Fibroblast of villous mesenchyme (primary cell): Measurements from ENCODE around the gene VSIR. TPM values are rescaled to one million over a fixed set of nuclear protein-coding genes. Genes with fewer than 3 reads are reported as not detected.

Experiments
- DNase-seq: peaks from one replicate; pipeline ENCODE4 v3.0.0-alpha.2; 2010; ENCODE audit warnings: low read depth
- H3K4me3 ChIP-seq: 2 replicates; pipeline ENCODE4 v1.5.1; 2011; ENCODE audit warnings: low read depth, mild to moderate bottlenecking, low read length
- total RNA-seq: library from RNA; depleted of rRNA; stranded (reverse); fragments of >200 nt; gene quantifications from 2 replicates; pipeline ENCODE4 v1.2.3, GENCODE V29; 2012
- TF ChIP-seq, protein P1 (sequence below): IDR thresholded peaks from 2 replicates; pipeline ENCODE4 v1.5.1; 2012; ENCODE audit warnings: low read depth, mild to moderate bottlenecking, low read length; ENCODE audit not compliant: insufficient read depth

Gene VSIR
- total RNA-seq, 1 donor = 57.4 TPM

DNA sequence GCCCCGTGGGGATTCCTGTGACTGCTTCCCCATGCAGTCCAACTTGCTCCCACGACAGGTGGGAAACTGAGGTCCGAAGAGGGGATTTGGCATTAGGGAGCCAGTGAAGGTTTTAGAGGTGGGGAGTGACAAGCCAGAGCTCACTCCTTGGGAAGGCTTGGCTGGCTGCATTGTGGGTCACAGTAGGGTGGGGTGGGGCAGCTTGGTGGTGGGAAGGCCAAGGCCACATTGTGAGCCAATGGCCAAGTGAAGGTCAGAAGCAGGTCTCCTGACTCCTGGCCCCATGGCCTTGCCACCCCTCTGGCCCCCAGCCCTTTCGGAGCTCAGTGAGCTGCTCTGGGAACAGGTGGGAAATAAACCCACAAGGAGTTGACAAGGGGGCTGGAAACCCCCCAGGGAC, 56.3 kb downstream of the VSIR start:
- DNase-seq = no peak
- H3K4me3 ChIP-seq = no peak overlapping the region
- TF ChIP-seq, protein P1, sequence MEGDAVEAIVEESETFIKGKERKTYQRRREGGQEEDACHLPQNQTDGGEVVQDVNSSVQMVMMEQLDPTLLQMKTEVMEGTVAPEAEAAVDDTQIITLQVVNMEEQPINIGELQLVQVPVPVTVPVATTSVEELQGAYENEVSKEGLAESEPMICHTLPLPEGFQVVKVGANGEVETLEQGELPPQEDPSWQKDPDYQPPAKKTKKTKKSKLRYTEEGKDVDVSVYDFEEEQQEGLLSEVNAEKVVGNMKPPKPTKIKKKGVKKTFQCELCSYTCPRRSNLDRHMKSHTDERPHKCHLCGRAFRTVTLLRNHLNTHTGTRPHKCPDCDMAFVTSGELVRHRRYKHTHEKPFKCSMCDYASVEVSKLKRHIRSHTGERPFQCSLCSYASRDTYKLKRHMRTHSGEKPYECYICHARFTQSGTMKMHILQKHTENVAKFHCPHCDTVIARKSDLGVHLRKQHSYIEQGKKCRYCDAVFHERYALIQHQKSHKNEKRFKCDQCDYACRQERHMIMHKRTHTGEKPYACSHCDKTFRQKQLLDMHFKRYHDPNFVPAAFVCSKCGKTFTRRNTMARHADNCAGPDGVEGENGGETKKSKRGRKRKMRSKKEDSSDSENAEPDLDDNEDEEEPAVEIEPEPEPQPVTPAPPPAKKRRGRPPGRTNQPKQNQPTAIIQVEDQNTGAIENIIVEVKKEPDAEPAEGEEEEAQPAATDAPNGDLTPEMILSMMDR = no peak

DNA sequence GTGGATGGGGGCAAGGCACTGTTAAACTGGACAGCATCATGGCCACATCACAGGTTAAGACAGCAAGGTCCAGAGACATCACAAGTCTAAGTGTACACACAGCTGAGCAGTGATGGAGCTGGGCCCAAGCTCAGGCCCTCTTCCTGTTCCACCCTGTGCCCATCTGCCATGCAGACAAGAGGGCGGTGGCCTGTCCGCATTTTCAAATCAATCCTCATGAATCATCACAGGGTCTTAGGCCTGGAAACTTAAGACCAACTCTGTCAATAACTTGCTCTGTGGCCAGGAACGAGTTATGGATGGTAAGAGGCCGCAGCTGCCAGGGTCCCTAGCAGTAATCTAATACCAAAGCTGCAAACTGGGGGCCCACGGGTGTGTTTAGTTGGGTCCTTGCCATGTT, 56.9 kb downstream of the VSIR start:
- TF ChIP-seq, protein P1 = no peak
- no peak for DNase-seq
- H3K4me3 ChIP-seq = no peak overlapping the region

DNA sequence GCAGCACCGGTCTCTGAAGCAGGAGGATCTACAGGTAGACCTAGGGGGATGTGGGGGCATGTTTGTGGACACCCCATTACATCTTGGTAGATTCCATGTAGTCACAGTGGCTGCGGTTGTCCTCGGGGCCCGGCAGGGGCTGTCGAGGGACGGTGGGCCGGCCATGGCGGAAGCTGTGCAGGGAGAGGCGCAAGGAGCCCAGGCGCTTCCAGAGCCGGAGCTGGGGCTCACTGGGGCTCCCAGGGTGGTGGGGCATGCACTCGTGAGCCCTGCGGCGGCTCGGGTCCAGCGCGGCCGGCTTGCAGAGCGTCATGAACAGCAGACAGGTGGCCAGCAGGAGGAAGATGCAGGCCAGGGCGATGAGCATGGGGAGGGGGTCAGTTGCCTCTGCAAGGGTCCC, 57.5 kb downstream of the VSIR start:
- no peak overlapping the region for H3K4me3 ChIP-seq
- TF ChIP-seq, protein P1 = no peak
- no peak for DNase-seq

DNA sequence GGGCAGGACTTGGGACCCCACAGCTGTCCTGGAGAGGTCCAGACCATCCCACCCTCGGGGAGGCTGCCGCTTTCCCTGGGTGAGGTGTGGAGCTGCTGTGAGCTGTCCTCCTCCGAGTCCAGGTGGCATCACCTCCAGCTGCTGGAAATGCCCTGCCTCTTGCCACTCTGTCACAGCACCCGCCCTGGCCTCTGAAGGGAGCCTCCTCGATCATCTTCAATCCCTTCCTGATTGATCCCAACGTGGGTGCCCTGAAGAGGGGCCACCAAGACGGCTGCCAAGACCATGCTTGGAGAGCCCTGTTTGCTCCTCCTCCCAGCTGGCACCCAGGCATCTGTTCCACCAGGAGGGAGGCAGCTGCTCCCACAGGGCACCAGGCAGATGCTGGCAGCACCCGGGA, 58.3 kb downstream of the VSIR start:
- no peak overlapping the region for H3K4me3 ChIP-seq
- TF ChIP-seq, protein P1 = no peak
- no peak for DNase-seq

DNA sequence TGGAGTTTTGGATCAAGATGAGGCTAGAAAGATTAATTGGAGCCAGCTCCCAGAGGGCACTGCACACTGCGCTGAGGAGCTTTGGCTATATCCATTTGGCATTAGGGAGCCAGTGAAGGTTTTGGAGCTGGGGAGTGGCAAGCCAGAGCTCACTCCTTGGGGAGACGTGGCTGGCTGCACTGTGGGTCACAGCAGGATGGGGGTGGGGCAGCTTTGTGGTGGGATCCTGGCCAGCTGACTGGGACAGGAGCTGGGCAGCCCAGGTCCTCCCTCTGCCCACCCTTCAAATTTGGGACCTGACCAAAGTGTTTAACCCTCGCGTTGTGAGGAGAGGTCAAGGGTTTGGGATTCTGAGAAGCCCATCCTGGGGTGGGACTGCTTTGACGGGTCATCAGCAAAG, 58.7 kb downstream of the VSIR start:
- DNase-seq = no peak
- no peak overlapping the region for H3K4me3 ChIP-seq
- TF ChIP-seq, protein P1 = no peak

DNA sequence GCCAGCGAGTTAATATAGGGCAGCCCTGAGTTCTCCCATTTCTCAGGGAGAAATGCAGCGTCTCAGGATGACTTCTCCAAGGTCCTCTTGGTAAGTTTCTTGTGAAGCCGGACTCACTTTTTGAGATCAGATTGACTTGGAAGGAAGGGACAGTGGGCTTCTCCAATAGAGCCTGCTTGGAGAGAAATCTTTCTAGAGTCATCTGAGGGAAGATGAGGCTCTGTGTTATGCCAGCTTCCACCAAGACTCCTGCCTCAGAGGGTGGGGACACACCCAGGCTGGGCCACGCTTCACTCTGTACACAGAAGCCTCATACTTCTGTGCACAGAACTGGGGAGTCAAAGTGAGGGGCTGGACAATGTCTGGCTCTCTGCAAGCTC, 59.3 kb downstream of the VSIR start:
- H3K4me3 ChIP-seq = no peak overlapping the region
- DNase-seq = no peak

More for the DNA sequence above, 59.3 kb downstream of the VSIR start:
- TF ChIP-seq, protein P1 = no peak
